KOPT-K1 (cell line): ENCODE data around the gene PKLR.

Experiments used
- H3K27ac ChIP-seq: fragments of 200-600 bp; sonication (generic); 2 replicates; pipeline ENCODE4 v1.5.1; 2016; ENCODE audit warnings: antibody characterized with exemption, mild to moderate bottlenecking, low read depth, low read length; ENCODE audit not compliant: poor library complexity, severe bottlenecking
- H3K36me3 ChIP-seq: fragments of 200-600 bp; sonication (generic); 2 replicates; pipeline ENCODE4 v1.5.1; 2017; ENCODE audit warnings: antibody characterized with exemption, mild to moderate bottlenecking, low read length, moderate library complexity; ENCODE audit not compliant: insufficient read depth
- H3K9me3 ChIP-seq: fragments of 200-600 bp; sonication (generic); 2 replicates; pipeline ENCODE4 v1.5.1; 2017; ENCODE audit warnings: antibody characterized with exemption, low read length, mild to moderate bottlenecking; ENCODE audit not compliant: insufficient read depth, poor library complexity, severe bottlenecking

Gene PKLR

DNA sequence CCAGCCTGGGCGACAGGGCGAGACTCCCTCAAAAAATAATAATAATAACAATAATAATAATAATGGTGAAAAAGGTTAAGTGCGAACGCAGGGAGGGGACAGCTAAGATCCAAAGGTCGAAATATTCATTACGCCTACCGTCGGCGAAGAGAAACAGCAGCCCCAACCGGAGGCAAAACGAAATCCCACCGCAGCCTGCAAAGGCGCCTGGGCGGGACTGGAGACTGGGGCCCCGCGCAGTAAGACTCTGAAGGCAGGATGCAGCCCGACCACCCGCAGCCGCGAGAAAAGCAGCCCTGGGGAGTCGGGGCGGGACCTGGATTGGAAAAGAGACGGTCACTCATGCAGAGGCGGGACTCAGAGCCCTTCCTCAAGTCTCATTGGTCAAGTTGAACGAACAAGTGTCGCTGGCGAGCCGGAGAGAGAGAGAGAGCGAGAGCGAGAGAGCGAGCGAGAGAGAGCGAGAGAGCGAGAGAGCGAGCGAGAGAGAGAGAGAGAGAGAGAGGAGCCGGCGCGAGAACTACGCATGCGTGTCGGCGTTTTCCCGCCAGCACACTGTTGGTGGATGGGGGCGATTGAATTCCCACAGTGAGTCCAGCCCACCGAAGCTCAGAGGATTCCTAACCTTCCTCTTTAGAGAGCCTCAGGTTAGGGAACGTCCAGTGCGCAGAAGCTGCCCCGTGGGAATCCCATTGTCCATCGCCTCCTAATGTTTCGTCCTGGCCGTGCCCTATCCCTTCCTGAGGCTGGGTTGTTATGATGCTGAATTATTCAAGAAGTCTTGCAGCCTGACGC, 56.7 kb downstream of the PKLR start:
- peaks cover 14% of the 10 kb centered on the region; the same call in 1 of the 2 replicates for H3K36me3 ChIP-seq
- peak overlapping the region; percentile 88 for H3K27ac ChIP-seq
- no peaks in the 10 kb centered on the region for H3K9me3 ChIP-seq

DNA sequence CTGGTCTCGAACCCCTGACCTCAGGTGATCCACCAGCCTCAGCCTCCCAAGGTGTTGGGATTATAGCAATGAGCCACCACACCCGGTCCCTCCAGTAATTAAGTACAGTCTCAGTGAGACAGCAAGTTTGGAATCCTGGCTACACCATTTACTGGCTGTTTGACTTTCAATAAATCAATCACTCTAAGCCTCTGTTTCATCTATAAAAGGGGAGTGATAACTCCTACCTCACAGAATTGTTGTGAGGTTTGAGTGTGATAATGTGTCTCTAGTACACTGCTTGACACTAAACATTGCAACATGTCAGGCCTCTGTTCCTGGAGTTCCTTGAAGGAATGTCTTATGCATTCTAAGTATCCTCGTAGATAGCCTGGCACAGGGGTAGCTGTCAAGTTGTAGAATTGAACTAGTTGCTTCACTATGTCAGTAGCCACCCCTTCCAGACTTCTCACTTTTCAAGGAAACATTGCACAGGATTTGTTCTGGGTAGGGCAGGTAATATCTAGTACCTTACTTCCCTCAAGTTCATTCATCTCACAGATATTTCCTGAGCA, 58.4 kb downstream of the PKLR start:
- H3K9me3 ChIP-seq: no peaks in the 10 kb centered on the region
- peak overlapping the region; percentile 88 for H3K27ac ChIP-seq
- peaks cover 18% of the 10 kb centered on the region; the same call in 1 of the 2 replicates for H3K36me3 ChIP-seq

DNA sequence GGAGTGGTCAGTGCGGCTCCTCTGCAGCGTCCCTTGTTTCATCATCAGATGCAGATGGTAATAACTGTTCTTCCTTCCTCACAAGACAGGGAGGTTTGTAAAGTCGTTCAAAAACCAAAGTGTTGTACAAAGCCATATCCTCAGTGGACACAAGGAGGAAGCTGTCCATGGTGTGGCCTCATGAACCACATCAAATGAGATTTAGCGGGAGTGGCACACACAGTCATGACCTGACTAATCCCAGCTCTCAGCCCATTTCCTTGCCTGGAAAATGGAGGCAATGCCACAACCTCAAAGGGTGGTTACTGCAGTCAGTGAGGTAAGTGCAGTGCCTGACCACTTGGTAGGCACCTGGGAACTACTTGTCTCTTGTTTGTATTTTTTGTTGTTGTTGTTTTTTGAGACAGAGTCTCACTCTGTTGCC, 59.4 kb downstream of the PKLR start:
- Histone ChIP-seq H3K27ac (peak overlapping the region; percentile 33), H3K9me3 (no peaks in the 10 kb centered on the region)

DNA sequence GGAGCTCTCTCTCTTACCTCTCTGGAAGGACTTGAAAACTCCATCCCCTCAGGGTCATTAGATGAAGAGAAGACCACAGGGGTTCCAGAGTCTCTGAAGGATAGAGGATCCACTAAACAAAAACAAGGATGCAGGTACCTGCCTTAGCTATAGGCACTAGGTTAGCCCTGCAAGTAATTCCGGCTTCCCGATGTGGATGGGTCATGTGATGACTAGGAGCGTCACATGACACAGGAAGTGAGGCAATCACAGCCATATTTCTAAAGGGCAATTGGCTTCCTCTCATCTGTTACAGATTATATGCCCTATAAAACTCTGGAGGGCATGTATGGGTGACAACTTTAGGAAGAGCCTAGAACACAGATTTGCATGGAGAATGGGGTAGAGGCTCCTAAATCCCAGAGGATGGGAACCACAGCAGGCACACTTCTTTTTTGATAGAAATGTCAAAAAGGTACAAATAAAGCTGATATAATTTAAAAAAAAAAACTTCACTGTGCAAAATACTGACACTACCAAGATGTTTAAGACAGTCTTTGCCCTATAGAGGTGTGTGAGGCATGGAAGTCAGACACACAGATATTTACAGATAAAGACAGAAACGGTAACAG, 60.1 kb downstream of the PKLR start:
- Histone ChIP-seq H3K9me3 (no peaks in the 10 kb centered on the region), H3K36me3 (peaks cover 28% of the 10 kb centered on the region; the same call in 1 of the 2 replicates), H3K27ac (peak overlapping the region; percentile 34)

More for the DNA sequence above, 59.4 kb downstream of the PKLR start:
- peaks cover 22% of the 10 kb centered on the region; the same call in 1 of the 2 replicates for H3K36me3 ChIP-seq
